H1 (cell line): ENCODE results near the gene CALML5. TPM values are rescaled to one million over a fixed set of nuclear protein-coding genes. Genes with fewer than 3 reads are reported as not detected.

Source experiments
- CTCF ChIA-PET: fragments of 300-600 bp; sonication (Branson Sonifier 250); formaldehyde crosslinking; loops from one replicate; lab custom pipeline; 2021; ENCODE audit not compliant: partially characterized antibody; lab: Charles Lee
- POLR2A ChIA-PET: fragments of 300-600 bp; sonication (Branson Sonifier 250); formaldehyde crosslinking; loops from one replicate; lab custom pipeline; 2021; ENCODE audit warnings: inconsistent platforms; ENCODE audit not compliant: partially characterized antibody; lab: Charles Lee
- DNase-seq, 2 experiments: peaks; one replicate each; pipeline versions ENCODE4 v3.0.0 to v3.0.0-alpha.2; 2010 to 2022; ENCODE audit warnings: low spot score in 2 of 2, low read depth in 1 of 2, mixed read lengths in 1 of 2
- FAIRE-seq: peaks from 2 replicates; lab custom pipeline; 2011; peaks lifted over from hg19 to GRCh38; lab: Jason Lieb, UNC
- H2AFZ ChIP-seq: 2 replicates; pipeline ENCODE4 v1.8.1; 2012; ENCODE audit warnings: low read length, inconsistent platforms
- H2AK5ac ChIP-seq: 2 replicates; pipeline ENCODE4 v1.6.1; 2013; ENCODE audit warnings: low read depth, low read length
- H2BK120ac ChIP-seq: replicated peaks from 2 replicates; pipeline ENCODE3; 2013; ENCODE audit warnings: low read depth, low read length, inconsistent platforms
- H2BK12ac ChIP-seq: 2 replicates; pipeline ENCODE4 v1.6.1; 2013; ENCODE audit warnings: low read depth, low read length
- H2BK15ac ChIP-seq: 2 replicates; pipeline ENCODE4 v1.6.1; 2013; ENCODE audit warnings: low read length
- H2BK20ac ChIP-seq: 2 replicates; pipeline ENCODE4 v1.6.1; 2013; ENCODE audit warnings: low read length
- H2BK5ac ChIP-seq: 2 replicates; pipeline ENCODE4 v1.6.1; 2013; ENCODE audit warnings: low read depth, low read length
- H3K14ac ChIP-seq: 2 replicates; pipeline ENCODE4 v1.6.1; 2013; ENCODE audit warnings: inconsistent platforms; ENCODE audit not compliant: insufficient read length
- H3K18ac ChIP-seq: 2 replicates; pipeline ENCODE4 v1.6.1; 2013; ENCODE audit warnings: low read length; ENCODE audit errors: extremely low read depth
- H3K23ac ChIP-seq: 2 replicates; pipeline ENCODE4 v1.6.1; 2013; ENCODE audit warnings: inconsistent platforms; ENCODE audit not compliant: insufficient read length
- H3K23me2 ChIP-seq: 2 replicates; pipeline ENCODE4 v1.6.1; 2013; ENCODE audit warnings: low read depth, low read length
- H3K27ac ChIP-seq: 2 replicates; pipeline ENCODE4 v1.6.1; 2011; ENCODE audit warnings: low read depth, low read length, inconsistent platforms
- H3K27me3 ChIP-seq, 4 experiments: replicated peaks in 1 of 4; 1 replicate in 1 of 4; 2 replicates in 3 of 4; pipeline versions ENCODE4 v1.6.1 to v1.8.1; 2011 to 2013; ENCODE audit warnings: low read length in 3 of 4, mild to moderate bottlenecking in 3 of 4, inconsistent platforms in 2 of 4, mixed read lengths in 2 of 4, moderate library complexity in 1 of 4; ENCODE audit not compliant: control insufficient read depth in 3 of 4, insufficient read depth in 3 of 4; ENCODE audit errors: extremely low read depth in 1 of 4
- H3K36me3 ChIP-seq, 4 experiments: 2 replicates each; pipeline versions ENCODE4 v1.6.1 to v1.8.1; 2011 to 2013; ENCODE audit warnings: mild to moderate bottlenecking in 4 of 4, low read length in 3 of 4, moderate library complexity in 2 of 4, control low read depth in 1 of 4, inconsistent platforms in 1 of 4; ENCODE audit not compliant: insufficient read depth in 4 of 4, control insufficient read depth in 2 of 4
- H3K4ac ChIP-seq: replicated peaks from 2 replicates; pipeline ENCODE3; 2013; ENCODE audit warnings: low read length, low read depth, mixed read lengths, inconsistent platforms; ENCODE audit not compliant: insufficient read length
- H3K4me1 ChIP-seq, 4 experiments: replicated peaks in 1 of 4; 1 replicate in 1 of 4; 2 replicates in 3 of 4; pipeline versions ENCODE4 v1.6.1 to v1.8.1; 2011 to 2013; ENCODE audit warnings: low read length in 3 of 4, inconsistent platforms in 2 of 4, mixed read lengths in 1 of 4; ENCODE audit not compliant: insufficient read depth in 4 of 4, control insufficient read depth in 3 of 4
- H3K4me2 ChIP-seq, 2 experiments: 2 replicates each; pipeline versions ENCODE4 v1.6.1 to v1.8.1; 2011 to 2013; ENCODE audit warnings: low read depth in 2 of 2, low read length in 2 of 2, control low read depth in 1 of 2, inconsistent platforms in 1 of 2, mild to moderate bottlenecking in 1 of 2; ENCODE audit not compliant: insufficient read depth in 1 of 2
- H3K4me3 ChIP-seq, 4 experiments: fragments of 200-600, 300-600 bp in 1 of 4; sonication (generic), shearing (Covaris generic), sonication (Bioruptor Twin) in 1 of 4; 2 replicates each; pipeline versions ENCODE4 v1.5.1 to v1.8.1; 2011 to 2016; ENCODE audit warnings: low read length in 4 of 4, low read depth in 3 of 4, control low read depth in 2 of 4, inconsistent platforms in 2 of 4, mild to moderate bottlenecking in 2 of 4, mixed read lengths in 1 of 4, moderate library complexity in 1 of 4; ENCODE audit not compliant: insufficient read depth in 2 of 4; ENCODE audit errors: extremely low read depth in 1 of 4
- H3K56ac ChIP-seq: replicated peaks from 2 replicates; pipeline ENCODE3; 2013; ENCODE audit warnings: low read depth, mild to moderate bottlenecking, mixed read lengths, low read length, inconsistent platforms; ENCODE audit not compliant: insufficient read length
- H3K79me1 ChIP-seq: 2 replicates; pipeline ENCODE4 v1.6.1; 2013; ENCODE audit warnings: low read depth, low read length, control low read depth
- H3K79me2 ChIP-seq, 2 experiments: 2 replicates each; pipeline versions ENCODE4 v1.6.1 to v1.8.1; 2012 to 2013; ENCODE audit warnings: low read length in 2 of 2, mild to moderate bottlenecking in 2 of 2, inconsistent platforms in 1 of 2; ENCODE audit not compliant: insufficient read depth in 2 of 2, control insufficient read depth in 1 of 2
- H3K9ac ChIP-seq, 4 experiments: replicated peaks in 1 of 4; 1 replicate in 1 of 4; 2 replicates in 3 of 4; pipeline versions ENCODE4 v1.6.1 to v1.8.1; 2011 to 2013; ENCODE audit warnings: low read depth in 3 of 4, low read length in 3 of 4, control low read depth in 2 of 4, mild to moderate bottlenecking in 2 of 4, moderate library complexity in 2 of 4, inconsistent platforms in 1 of 4; ENCODE audit errors: extremely low read depth in 1 of 4
- H3K9me3 ChIP-seq, 2 experiments: 2 replicates each; pipeline versions ENCODE4 v1.6.1 to v1.8.1; 2012 to 2013; ENCODE audit warnings: mild to moderate bottlenecking in 2 of 2, moderate library complexity in 2 of 2, control low read depth in 1 of 2, inconsistent platforms in 1 of 2, low read depth in 1 of 2, low read length in 1 of 2, mixed read lengths in 1 of 2; ENCODE audit not compliant: insufficient read depth in 2 of 2
- H4K20me1 ChIP-seq, 2 experiments: replicated peaks in 1 of 2; 2 replicates each; pipeline versions ENCODE3 to v1.8.1; 2011 to 2013; ENCODE audit warnings: inconsistent platforms in 2 of 2, low read length in 2 of 2, mild to moderate bottlenecking in 1 of 2; ENCODE audit not compliant: insufficient read depth in 2 of 2, control insufficient read depth in 1 of 2
- H4K5ac ChIP-seq: 2 replicates; pipeline ENCODE4 v1.6.1; 2013; ENCODE audit warnings: low read length, low read depth, mixed read lengths, inconsistent platforms; ENCODE audit not compliant: insufficient read length
- H4K8ac ChIP-seq: 2 replicates; pipeline ENCODE4 v1.8.0; 2013; ENCODE audit warnings: mild to moderate bottlenecking, moderate library complexity, low read length, inconsistent platforms; ENCODE audit not compliant: insufficient read depth; ENCODE audit errors: extremely low read depth
- H4K91ac ChIP-seq: replicated peaks from 2 replicates; pipeline ENCODE3; 2013; ENCODE audit warnings: low read length, mixed read lengths, inconsistent platforms; ENCODE audit not compliant: insufficient read length
- CBX8 ChIP-seq: fragments of 300-800, 300-1000 bp; sonication (generic); IDR thresholded peaks from 2 replicates; pipeline ENCODE4 v1.7.1; 2016; ENCODE audit warnings: low read depth, low read length, borderline replicate concordance
- EZH2 ChIP-seq: fragments of 200-600 bp; sonication (generic); IDR thresholded peaks from 2 replicates; pipeline ENCODE4 v1.7.1; 2012; ENCODE audit warnings: low read depth, mild to moderate bottlenecking, moderate library complexity, low read length, inconsistent platforms; ENCODE audit not compliant: severe bottlenecking
- GTF2F1 ChIP-seq: IDR thresholded peaks from 2 replicates; pipeline ENCODE4 v1.6.1; 2012; ENCODE audit warnings: low read depth, low read length, improper control_type of control experiment, borderline replicate concordance
- WGBS, 2 experiments: shearing (Covaris generic) in 1 of 2; methylation state at CpG; one replicate each; pipeline versions ENCODE4 v1.1.6 to v1.1.7; 2013 to 2015; ENCODE audit warnings: low lambda C conversion rate in 2 of 2, mixed read lengths in 2 of 2, inconsistent platforms in 1 of 2, low coverage in 1 of 2, missing lambda C conversion rate in 1 of 2; ENCODE audit not compliant: insufficient replicate concordance in 2 of 2, insufficient coverage in 1 of 2, insufficient read length in 1 of 2; ENCODE audit errors: extremely low coverage in 1 of 2, missing lambda C conversion rate in 1 of 2; 5-methylcytosine and 5-hydroxymethylcytosine counted together
- polyA plus RNA-seq, 7 experiments: library from polyadenylated mRNA; depleted of rRNA in 3 of 7; stranded (reverse) in 5 of 7; unstranded in 2 of 7; fragments of >200 nt in 5 of 7; fragments of 200-250 nt in 2 of 7; gene quantifications; 1 replicate in 5 of 7; 2 replicates in 1 of 7; 4 replicates in 1 of 7; pipeline versions ENCODE4 v1.2.1 to v1.2.3, GENCODE V29; 2011 to 2013; ENCODE audit warnings: missing spikeins in 2 of 7, mixed read lengths in 2 of 7
- total RNA-seq: library from RNA; stranded (reverse); fragmentation: NEBNext Ultra II Directional; extraction: Animal tissue kit (Norgen Biotek cat#: 25700); gene quantifications from 2 replicates; pipeline ENCODE4 v1.2.1, GENCODE V29; 2021

Gene CALML5
- total and polyA plus RNA-seq, 2 of the 8 experiments (the other 6 are each of a cell fraction or from before 2014, with no cell fraction given): not detected

- H3K4me1 ChIP-seq: peaks cover 0 to 3% (median 0%) of the 10 kb centered on the region in 4 experiments; a peak in 1 of 7 replicates
- H3K79me1 ChIP-seq: no peaks in the 10 kb centered on the region
- no peak overlapping the region for H3K18ac ChIP-seq
- no peak overlapping the region for H3K27ac ChIP-seq
- H2BK20ac ChIP-seq: no peak overlapping the region
- no peak overlapping the region for H3K4ac ChIP-seq
- TF ChIP-seq GTF2F1: no peak
- no peak for TF ChIP-seq EZH2
- TF ChIP-seq CBX8: no peak
- DNase-seq (no peak), FAIRE-seq (no peak)
- no peaks in the 10 kb centered on the region for H3K79me2 ChIP-seq
- 88% methylated on average over 16 of the region's 16 CpGs; no CpG with 5 or more reads in 1 of the 2 experiments for WGBS, 2 experiments
- H3K4me2 ChIP-seq: no peak overlapping the region
- ChIA-PET CTCF (interaction anchor here (1.0 to 2.9 kb wide), 6 partner anchors 10 to 120 kb away, joined by 3 to 12 read pairs (median 4); partner anchors contain the start of gene CALML5), POLR2A (interaction anchor here (1.4 kb wide), 1 partner anchor 12 kb away, joined by 3 read pairs; no protein-coding TSS in a partner anchor)
- no peaks in the 10 kb centered on the region for H3K27me3 ChIP-seq
- no peak overlapping the region for H3K14ac ChIP-seq
- H4K20me1 ChIP-seq: no peaks in the 10 kb centered on the region
- no peak overlapping the region for H2BK15ac ChIP-seq
- H4K5ac ChIP-seq: no peak overlapping the region
- no peak overlapping the region for H3K4me3 ChIP-seq
- H2BK12ac ChIP-seq: no peak overlapping the region
- H2AK5ac ChIP-seq: no peak overlapping the region
- no peaks in the 10 kb centered on the region for H3K9me3 ChIP-seq
- no peak overlapping the region for H2AFZ ChIP-seq
- H4K91ac ChIP-seq: no peak overlapping the region
- no peaks in the 10 kb centered on the region for H3K23me2 ChIP-seq
- H4K8ac ChIP-seq: no peak overlapping the region
- no peak overlapping the region for H3K23ac ChIP-seq
- no peaks in the 10 kb centered on the region for H3K36me3 ChIP-seq
- H2BK120ac ChIP-seq: no peak overlapping the region
- H2BK5ac ChIP-seq: no peak overlapping the region
- H3K56ac ChIP-seq: no peak overlapping the region
- H3K9ac ChIP-seq: no peak overlapping the region
Observed at GRCh38 chr10:5510281-5511072, 11.1 kb upstream of the CALML5 start.
